Neural cell (in vitro differentiated cells): Measurements from ENCODE around the gene CGNL1. TPM values are rescaled to one million over a fixed set of nuclear protein-coding genes. Genes with fewer than 3 reads are reported as not detected.

Source experiments
- H2AFZ ChIP-seq: fragments of 200-600, 300-800 bp; sonication (generic), shearing (Covaris generic); 2 replicates; pipeline ENCODE4 v1.6.0; 2014; ENCODE audit warnings: low read depth, mild to moderate bottlenecking, antibody characterized with exemption, low read length, moderate library complexity
- H3F3A ChIP-seq: fragments of 200-600 bp; shearing (Covaris generic); 2 replicates; pipeline ENCODE4 v1.6.1; 2016; ENCODE audit warnings: mild to moderate bottlenecking, moderate library complexity, mixed read lengths, antibody characterized with exemption, low read length; ENCODE audit not compliant: insufficient read depth, poor library complexity, severe bottlenecking
- H3K27ac ChIP-seq: fragments of 200-600, 300-800 bp; sonication (generic), shearing (Covaris generic); 2 replicates; pipeline ENCODE4 v1.5.1; 2014; ENCODE audit warnings: mild to moderate bottlenecking, low read length, moderate library complexity
- H3K27me3 ChIP-seq: fragments of 300-800, 200-600 bp; sonication (generic), shearing (Covaris generic); 2 replicates; pipeline ENCODE4 v1.6.0; 2014; ENCODE audit warnings: mild to moderate bottlenecking, low read depth, low read length, moderate library complexity; ENCODE audit not compliant: insufficient read depth
- H3K36me3 ChIP-seq: fragments of 300-800, 200-600 bp; sonication (generic), shearing (Covaris generic); 2 replicates; pipeline ENCODE4 v1.5.1; 2014; ENCODE audit warnings: mild to moderate bottlenecking, antibody characterized with exemption, low read length, moderate library complexity; ENCODE audit not compliant: insufficient read depth
- H3K4me2 ChIP-seq: fragments of 300-800, 200-600 bp; sonication (generic), shearing (Covaris generic); 2 replicates; pipeline ENCODE4 v1.6.0; 2014; ENCODE audit warnings: mild to moderate bottlenecking, low read length
- H3K4me3 ChIP-seq: fragments of 300-800, 200-600 bp; sonication (generic), shearing (Covaris generic); 2 replicates; pipeline ENCODE4 v1.5.1; 2014; ENCODE audit warnings: mild to moderate bottlenecking, low read length, moderate library complexity
- H3K79me2 ChIP-seq: fragments of 200-600 bp; shearing (Covaris generic); replicated peaks from 2 replicates; pipeline ENCODE4 v1.6.0; 2014; ENCODE audit warnings: mild to moderate bottlenecking, low read length, moderate library complexity; ENCODE audit not compliant: insufficient read depth
- H3K9ac ChIP-seq: fragments of 300-800, 200-600 bp; sonication (generic), shearing (Covaris generic); 2 replicates; pipeline ENCODE4 v1.6.1; 2016; ENCODE audit warnings: mild to moderate bottlenecking, low read length, mixed read lengths
- H3K9me2 ChIP-seq: fragments of 200-600 bp; shearing (Covaris generic); 2 replicates; pipeline ENCODE4 v1.6.1; 2016; ENCODE audit warnings: mild to moderate bottlenecking, low read length, mixed read lengths; ENCODE audit not compliant: insufficient read depth
- H3K9me3 ChIP-seq: fragments of 200-600, 300-800 bp; sonication (generic), shearing (Covaris generic); 2 replicates; pipeline ENCODE4 v1.6.1; 2016; ENCODE audit warnings: mild to moderate bottlenecking, mixed run types, low read length, moderate library complexity, mixed read lengths
- H4K20me1 ChIP-seq: fragments of 200-600 bp; shearing (Covaris generic); 2 replicates; pipeline ENCODE4 v1.6.1; 2016; ENCODE audit warnings: mild to moderate bottlenecking, mixed run types; ENCODE audit not compliant: insufficient read depth
- EP300 ChIP-seq: fragments of 450-650 bp; conservative IDR thresholded peaks from 2 replicates; pipeline ENCODE4 v1.6.1; 2014; ENCODE audit warnings: antibody characterized with exemption, mild to moderate bottlenecking, moderate library complexity; ENCODE audit not compliant: poor library complexity, severe bottlenecking
- MXI1 ChIP-seq: fragments of 450-650 bp; conservative IDR thresholded peaks from 2 replicates; pipeline ENCODE4 v1.6.1; 2014; ENCODE audit warnings: antibody characterized with exemption, mild to moderate bottlenecking; ENCODE audit not compliant: poor library complexity, severe bottlenecking
- POLR2AphosphoS5 ChIP-seq: IDR thresholded peaks from 2 replicates; pipeline ENCODE4 v1.6.1; 2012
- RAD21 ChIP-seq: fragments of 450-650 bp; conservative IDR thresholded peaks from 2 replicates; pipeline ENCODE4 v1.6.1; 2014; ENCODE audit warnings: antibody characterized with exemption, mild to moderate bottlenecking, moderate library complexity
- SMC3 ChIP-seq: fragments of 450-650 bp; conservative IDR thresholded peaks from 2 replicates; pipeline ENCODE4 v1.6.1; 2014; ENCODE audit warnings: antibody characterized with exemption, mild to moderate bottlenecking, moderate library complexity; ENCODE audit not compliant: poor library complexity
- polyA plus RNA-seq: library from polyadenylated mRNA; depleted of rRNA; stranded (reverse); fragments of >200 nt; gene quantifications from 2 replicates; pipeline ENCODE4 v1.2.3, GENCODE V29; 2014
- TF ChIP-seq, protein P1 (sequence below): fragments of 450-650 bp; IDR thresholded peaks from 2 replicates; pipeline ENCODE4 v1.5.1; 2014; ENCODE audit warnings: antibody characterized with exemption, mild to moderate bottlenecking, moderate library complexity; ENCODE audit not compliant: poor library complexity, severe bottlenecking
- TF ChIP-seq, protein P2 (sequence below): IDR thresholded peaks from 2 replicates; pipeline ENCODE4 v1.6.1; 2012; ENCODE audit warnings: borderline replicate concordance

The CGNL1 gene
- polyA plus RNA-seq, 1 donor from 2014 or later = 0.26 TPM

DNA sequence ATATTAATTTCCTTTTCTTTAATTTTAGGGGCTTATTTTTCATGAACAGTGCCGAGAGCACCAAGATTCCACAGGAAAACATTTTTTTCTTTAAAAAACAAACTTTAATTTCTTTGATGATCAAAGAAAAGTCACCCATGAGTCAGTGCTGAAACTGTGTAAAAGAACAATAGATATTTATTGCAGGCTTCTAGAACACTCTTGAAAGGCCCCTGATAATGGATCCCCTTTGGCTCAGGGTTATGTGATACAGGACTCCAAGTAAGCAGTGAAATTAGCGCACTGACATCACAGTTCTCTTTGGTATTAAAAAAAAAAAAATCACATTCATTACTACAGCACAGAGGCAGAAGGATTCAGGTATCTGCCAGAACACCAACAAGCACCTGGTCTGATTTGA lies 149.3 kb downstream of the CGNL1 start:
- Histone ChIP-seq H3K9me3 (no peaks in the 10 kb centered on the region), H3K9ac (no peak overlapping the region), H3K36me3 (no peaks in the 10 kb centered on the region), H3F3A (no peaks in the 10 kb centered on the region), H4K20me1 (no peaks in the 10 kb centered on the region), H2AFZ (no peak overlapping the region), H3K79me2 (no peaks in the 10 kb centered on the region), H3K4me2 (no peak overlapping the region), H3K9me2 (no peaks in the 10 kb centered on the region), H3K27ac (no peak overlapping the region), H3K4me3 (no peak overlapping the region), H3K27me3 (no peaks in the 10 kb centered on the region)
- TF ChIP-seq, protein P1, sequence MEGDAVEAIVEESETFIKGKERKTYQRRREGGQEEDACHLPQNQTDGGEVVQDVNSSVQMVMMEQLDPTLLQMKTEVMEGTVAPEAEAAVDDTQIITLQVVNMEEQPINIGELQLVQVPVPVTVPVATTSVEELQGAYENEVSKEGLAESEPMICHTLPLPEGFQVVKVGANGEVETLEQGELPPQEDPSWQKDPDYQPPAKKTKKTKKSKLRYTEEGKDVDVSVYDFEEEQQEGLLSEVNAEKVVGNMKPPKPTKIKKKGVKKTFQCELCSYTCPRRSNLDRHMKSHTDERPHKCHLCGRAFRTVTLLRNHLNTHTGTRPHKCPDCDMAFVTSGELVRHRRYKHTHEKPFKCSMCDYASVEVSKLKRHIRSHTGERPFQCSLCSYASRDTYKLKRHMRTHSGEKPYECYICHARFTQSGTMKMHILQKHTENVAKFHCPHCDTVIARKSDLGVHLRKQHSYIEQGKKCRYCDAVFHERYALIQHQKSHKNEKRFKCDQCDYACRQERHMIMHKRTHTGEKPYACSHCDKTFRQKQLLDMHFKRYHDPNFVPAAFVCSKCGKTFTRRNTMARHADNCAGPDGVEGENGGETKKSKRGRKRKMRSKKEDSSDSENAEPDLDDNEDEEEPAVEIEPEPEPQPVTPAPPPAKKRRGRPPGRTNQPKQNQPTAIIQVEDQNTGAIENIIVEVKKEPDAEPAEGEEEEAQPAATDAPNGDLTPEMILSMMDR = no peak
- TF ChIP-seq EP300 = no peak
- no peak for TF ChIP-seq RAD21
- TF ChIP-seq SMC3 = no peak
- TF ChIP-seq POLR2AphosphoS5 = no peak
- TF ChIP-seq, protein P2, sequence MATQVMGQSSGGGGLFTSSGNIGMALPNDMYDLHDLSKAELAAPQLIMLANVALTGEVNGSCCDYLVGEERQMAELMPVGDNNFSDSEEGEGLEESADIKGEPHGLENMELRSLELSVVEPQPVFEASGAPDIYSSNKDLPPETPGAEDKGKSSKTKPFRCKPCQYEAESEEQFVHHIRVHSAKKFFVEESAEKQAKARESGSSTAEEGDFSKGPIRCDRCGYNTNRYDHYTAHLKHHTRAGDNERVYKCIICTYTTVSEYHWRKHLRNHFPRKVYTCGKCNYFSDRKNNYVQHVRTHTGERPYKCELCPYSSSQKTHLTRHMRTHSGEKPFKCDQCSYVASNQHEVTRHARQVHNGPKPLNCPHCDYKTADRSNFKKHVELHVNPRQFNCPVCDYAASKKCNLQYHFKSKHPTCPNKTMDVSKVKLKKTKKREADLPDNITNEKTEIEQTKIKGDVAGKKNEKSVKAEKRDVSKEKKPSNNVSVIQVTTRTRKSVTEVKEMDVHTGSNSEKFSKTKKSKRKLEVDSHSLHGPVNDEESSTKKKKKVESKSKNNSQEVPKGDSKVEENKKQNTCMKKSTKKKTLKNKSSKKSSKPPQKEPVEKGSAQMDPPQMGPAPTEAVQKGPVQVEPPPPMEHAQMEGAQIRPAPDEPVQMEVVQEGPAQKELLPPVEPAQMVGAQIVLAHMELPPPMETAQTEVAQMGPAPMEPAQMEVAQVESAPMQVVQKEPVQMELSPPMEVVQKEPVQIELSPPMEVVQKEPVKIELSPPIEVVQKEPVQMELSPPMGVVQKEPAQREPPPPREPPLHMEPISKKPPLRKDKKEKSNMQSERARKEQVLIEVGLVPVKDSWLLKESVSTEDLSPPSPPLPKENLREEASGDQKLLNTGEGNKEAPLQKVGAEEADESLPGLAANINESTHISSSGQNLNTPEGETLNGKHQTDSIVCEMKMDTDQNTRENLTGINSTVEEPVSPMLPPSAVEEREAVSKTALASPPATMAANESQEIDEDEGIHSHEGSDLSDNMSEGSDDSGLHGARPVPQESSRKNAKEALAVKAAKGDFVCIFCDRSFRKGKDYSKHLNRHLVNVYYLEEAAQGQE = no peak

DNA sequence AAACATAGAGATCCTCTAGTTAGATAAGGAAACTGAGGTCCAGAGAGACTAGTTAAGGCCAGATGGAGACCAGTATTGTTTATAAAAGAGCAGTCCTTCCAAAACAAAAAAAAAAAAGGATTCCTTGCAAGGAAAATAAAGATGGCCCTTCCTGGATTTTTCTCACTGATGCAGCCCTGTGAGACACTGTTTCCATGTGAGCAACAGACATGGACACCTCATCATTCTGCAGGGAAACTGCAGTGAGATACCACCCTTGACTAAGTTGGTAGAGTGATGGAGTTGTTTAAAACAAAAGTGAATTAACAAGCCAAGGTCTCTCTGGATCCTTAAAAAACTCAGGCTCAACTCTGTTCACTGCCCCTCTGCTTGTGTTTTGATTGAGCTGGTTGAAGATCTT lies 149.8 kb downstream of the CGNL1 start:
- Histone ChIP-seq H3K4me3 (no peak overlapping the region), H2AFZ (no peak overlapping the region), H3K9ac (no peak overlapping the region), H4K20me1 (no peaks in the 10 kb centered on the region), H3K27ac (no peak overlapping the region), H3K36me3 (no peaks in the 10 kb centered on the region), H3K4me2 (no peak overlapping the region), H3K27me3 (no peaks in the 10 kb centered on the region), H3K9me3 (no peaks in the 10 kb centered on the region), H3K79me2 (no peaks in the 10 kb centered on the region), H3F3A (no peaks in the 10 kb centered on the region), H3K9me2 (no peaks in the 10 kb centered on the region)
- TF ChIP-seq, protein P1 = no peak
- TF ChIP-seq, protein P2 = no peak
- no peak for TF ChIP-seq POLR2AphosphoS5
- no peak for TF ChIP-seq MXI1
- TF ChIP-seq SMC3 = no peak
